ENCODE measurements around the gene PRR20B. TPM values are rescaled to one million over a fixed set of nuclear protein-coding genes. Genes with fewer than 3 reads are reported as not detected.
A peak's percentile ranks its signal among the peaks of the same experiment; 100 is the strongest.
"Not testable (repeated sequence)": the region's sequence is repeated elsewhere in the genome, so short reads cannot be mapped to it uniquely, and the experiment has no call there.

The PRR20B gene
- not detected for polyA plus RNA-seq (2013, experiment 1 of 2)
- not detected for polyA plus RNA-seq (2013, experiment 2 of 2)

- not testable (repeated sequence) for H2BK5ac ChIP-seq (ENCODE audit: low read length); H3K4me3 ChIP-seq (ENCODE audit: low read length); H3K18ac ChIP-seq (ENCODE audit: low read length); H3K36me3 ChIP-seq (ENCODE audit: control insufficient read depth, insufficient read depth, low read length); H4K8ac ChIP-seq (ENCODE audit: low read depth, low read length); H3K4ac ChIP-seq (ENCODE audit: low read depth, low read length); H3K4me2 ChIP-seq (ENCODE audit: low read length); H2AK5ac ChIP-seq (ENCODE audit: low read length); H3K4me1 ChIP-seq (ENCODE audit: control insufficient read depth, low read depth, low read length); H3K79me2 ChIP-seq (ENCODE audit: control insufficient read depth, insufficient read depth, low read length); H2BK15ac ChIP-seq (replicated peaks; ENCODE audit: low read depth); H2BK120ac ChIP-seq (ENCODE audit: low read depth, low read length); H3K56ac ChIP-seq (ENCODE audit: low read length); DNase-seq; H3K79me1 ChIP-seq (ENCODE audit: low read length); H4K5ac ChIP-seq (ENCODE audit: low read length); H3K23ac ChIP-seq (ENCODE audit: low read length); H3K27me3 ChIP-seq (ENCODE audit: insufficient read depth, low read length, poor library complexity); H3K9ac ChIP-seq (ENCODE audit: low read length); H3K27ac ChIP-seq (ENCODE audit: low read depth, low read length)
- WGBS (ENCODE audit: extremely low coverage, insufficient coverage, low lambda C conversion rate): no CpG with 5 or more reads among the region's 22 CpGs
Observed at GRCh38 chr13:57147188-57147587, at the start of gene PRR20B. TSS of gene PRR20B (plus strand) at chr13:57147488. CDS start at chr13:57147875, 387 bp downstream.

GRCh38 chr13:57114945-57115344 lies 32.3 kb upstream of the PRR20B start:
- Histone ChIP-seq H3K79me2 (ENCODE audit: control insufficient read depth, insufficient read depth, low read length) (no peaks in the 10 kb centered on the region), H3K4me1 (ENCODE audit: control insufficient read depth, low read depth, low read length) (no peaks in the 10 kb centered on the region), H3K4ac (ENCODE audit: low read depth, low read length) (no peak overlapping the region)

GRCh38 chr13:57123681-57124080 lies 23.6 kb upstream of the PRR20B start:
- Histone ChIP-seq H3K4me2 (ENCODE audit: low read length) (no peak overlapping the region), H2AK5ac (ENCODE audit: low read length) (no peak overlapping the region), H2BK15ac (replicated peaks; ENCODE audit: low read depth) (no peak overlapping the region), H2BK120ac (ENCODE audit: low read depth, low read length) (no peak overlapping the region), H4K8ac (ENCODE audit: low read depth, low read length) (no peak overlapping the region), H3K36me3 (ENCODE audit: control insufficient read depth, insufficient read depth, low read length) (no peaks in the 10 kb centered on the region), H3K79me2 (ENCODE audit: control insufficient read depth, insufficient read depth, low read length) (no peaks in the 10 kb centered on the region), H3K4me3 (ENCODE audit: low read length) (no peak overlapping the region), H3K27me3 (ENCODE audit: insufficient read depth, low read length, poor library complexity) (no peaks in the 10 kb centered on the region), H4K5ac (ENCODE audit: low read length) (no peak overlapping the region), H3K9ac (ENCODE audit: low read length) (no peak overlapping the region), H3K4ac (ENCODE audit: low read depth, low read length) (no peak overlapping the region), H3K18ac (ENCODE audit: low read length) (no peak overlapping the region), H3K56ac (ENCODE audit: low read length) (no peak overlapping the region), H3K79me1 (ENCODE audit: low read length) (no peaks in the 10 kb centered on the region), H3K23ac (ENCODE audit: low read length) (no peak overlapping the region), H2BK5ac (ENCODE audit: low read length) (no peak overlapping the region), H3K4me1 (ENCODE audit: control insufficient read depth, low read depth, low read length) (no peaks in the 10 kb centered on the region), H3K27ac (ENCODE audit: low read depth, low read length) (no peak overlapping the region)
- DNase-seq: no peak
- no CpG with 5 or more reads among the region's 1 CpG for WGBS (ENCODE audit: extremely low coverage, insufficient coverage, low lambda C conversion rate)

More at GRCh38 chr13:57114945-57115344, 32.3 kb upstream of the PRR20B start:
- Histone ChIP-seq H3K4me3 (ENCODE audit: low read length) (no peak overlapping the region), H3K9ac (ENCODE audit: low read length) (no peak overlapping the region), H3K27me3 (ENCODE audit: insufficient read depth, low read length, poor library complexity) (no peaks in the 10 kb centered on the region), H3K4me2 (ENCODE audit: low read length) (no peak overlapping the region), H3K27ac (ENCODE audit: low read depth, low read length) (no peak overlapping the region), H3K79me1 (ENCODE audit: low read length) (no peaks in the 10 kb centered on the region), H2AK5ac (ENCODE audit: low read length) (no peak overlapping the region), H2BK15ac (replicated peaks; ENCODE audit: low read depth) (no peak overlapping the region), H4K8ac (ENCODE audit: low read depth, low read length) (no peak overlapping the region), H3K18ac (ENCODE audit: low read length) (no peak overlapping the region), H3K56ac (ENCODE audit: low read length) (no peak overlapping the region), H2BK5ac (ENCODE audit: low read length) (no peak overlapping the region), H2BK120ac (ENCODE audit: low read depth, low read length) (no peak overlapping the region), H3K23ac (ENCODE audit: low read length) (no peak overlapping the region), H4K5ac (ENCODE audit: low read length) (no peak overlapping the region), H3K36me3 (ENCODE audit: control insufficient read depth, insufficient read depth, low read length) (no peaks in the 10 kb centered on the region)
- no peak for DNase-seq
- WGBS (ENCODE audit: extremely low coverage, insufficient coverage, low lambda C conversion rate): no CpG with 5 or more reads among the region's 4 CpGs

GRCh38 chr13:57128909-57129308 lies 18.4 kb upstream of the PRR20B start:
- no peak overlapping the region for H2AK5ac ChIP-seq (ENCODE audit: low read length)
- no peaks in the 10 kb centered on the region for H3K79me2 ChIP-seq (ENCODE audit: control insufficient read depth, insufficient read depth, low read length)
- no peak overlapping the region for H3K56ac ChIP-seq (ENCODE audit: low read length)
- no peak overlapping the region for H4K5ac ChIP-seq (ENCODE audit: low read length)
- DNase-seq: peak; percentile 41
- no peak overlapping the region for H3K4me3 ChIP-seq (ENCODE audit: low read length)
- H4K8ac ChIP-seq (ENCODE audit: low read depth, low read length): no peak overlapping the region
- no peak overlapping the region for H3K9ac ChIP-seq (ENCODE audit: low read length)
- no peaks in the 10 kb centered on the region for H3K4me1 ChIP-seq (ENCODE audit: control insufficient read depth, low read depth, low read length)
- no peak overlapping the region for H3K27ac ChIP-seq (ENCODE audit: low read depth, low read length)
- no peak overlapping the region for H2BK15ac ChIP-seq (replicated peaks; ENCODE audit: low read depth)
- no peaks in the 10 kb centered on the region for H3K79me1 ChIP-seq (ENCODE audit: low read length)
- WGBS (ENCODE audit: extremely low coverage, insufficient coverage, low lambda C conversion rate): no CpG with 5 or more reads among the region's 6 CpGs
- no peak overlapping the region for H3K23ac ChIP-seq (ENCODE audit: low read length)
- H3K18ac ChIP-seq (ENCODE audit: low read length): no peak overlapping the region
- no peak overlapping the region for H2BK5ac ChIP-seq (ENCODE audit: low read length)
- H2BK120ac ChIP-seq (ENCODE audit: low read depth, low read length): no peak overlapping the region
- H3K4me2 ChIP-seq (ENCODE audit: low read length): no peak overlapping the region
- no peak overlapping the region for H3K4ac ChIP-seq (ENCODE audit: low read depth, low read length)
- H3K27me3 ChIP-seq (ENCODE audit: insufficient read depth, low read length, poor library complexity): no peaks in the 10 kb centered on the region
- H3K36me3 ChIP-seq (ENCODE audit: control insufficient read depth, insufficient read depth, low read length): no peaks in the 10 kb centered on the region

- Histone ChIP-seq H3K4ac (ENCODE audit: low read depth, low read length) (no peak overlapping the region), H4K8ac (ENCODE audit: low read depth, low read length) (no peak overlapping the region), H2BK15ac (replicated peaks; ENCODE audit: low read depth) (no peak overlapping the region), H3K79me2 (ENCODE audit: control insufficient read depth, insufficient read depth, low read length) (no peaks in the 10 kb centered on the region), H3K18ac (ENCODE audit: low read length) (no peak overlapping the region), H2AK5ac (ENCODE audit: low read length) (no peak overlapping the region), H3K23ac (ENCODE audit: low read length) (no peak overlapping the region), H3K27ac (ENCODE audit: low read depth, low read length) (no peak overlapping the region), H3K56ac (ENCODE audit: low read length) (no peak overlapping the region), H3K4me2 (ENCODE audit: low read length) (no peak overlapping the region), H3K27me3 (ENCODE audit: insufficient read depth, low read length, poor library complexity) (no peaks in the 10 kb centered on the region), H3K79me1 (ENCODE audit: low read length) (no peaks in the 10 kb centered on the region), H3K36me3 (ENCODE audit: control insufficient read depth, insufficient read depth, low read length) (no peaks in the 10 kb centered on the region), H4K5ac (ENCODE audit: low read length) (no peak overlapping the region), H2BK120ac (ENCODE audit: low read depth, low read length) (no peak overlapping the region), H3K4me3 (ENCODE audit: low read length) (no peak overlapping the region), H3K9ac (ENCODE audit: low read length) (no peak overlapping the region), H3K4me1 (ENCODE audit: control insufficient read depth, low read depth, low read length) (no peaks in the 10 kb centered on the region), H2BK5ac (ENCODE audit: low read length) (no peak overlapping the region)
- no peak for DNase-seq
- WGBS (ENCODE audit: extremely low coverage, insufficient coverage, low lambda C conversion rate): no CpG with 5 or more reads among the region's 2 CpGs
Observed at GRCh38 chr13:57136093-57136492, 11.2 kb upstream of the PRR20B start.

GRCh38 chr13:57137585-57137984 lies 9.7 kb upstream of the PRR20B start:
- Histone ChIP-seq H3K4ac (ENCODE audit: low read depth, low read length) (no peak overlapping the region), H3K79me1 (ENCODE audit: low read length) (no peaks in the 10 kb centered on the region), H3K4me2 (ENCODE audit: low read length) (no peak overlapping the region), H2BK5ac (ENCODE audit: low read length) (no peak overlapping the region), H4K8ac (ENCODE audit: low read depth, low read length) (no peak overlapping the region), H3K4me3 (ENCODE audit: low read length) (no peak overlapping the region), H3K9ac (ENCODE audit: low read length) (no peak overlapping the region), H3K79me2 (ENCODE audit: control insufficient read depth, insufficient read depth, low read length) (no peaks in the 10 kb centered on the region), H2AK5ac (ENCODE audit: low read length) (no peak overlapping the region), H3K23ac (ENCODE audit: low read length) (no peak overlapping the region), H3K27me3 (ENCODE audit: insufficient read depth, low read length, poor library complexity) (no peaks in the 10 kb centered on the region), H2BK120ac (ENCODE audit: low read depth, low read length) (no peak overlapping the region), H3K36me3 (ENCODE audit: control insufficient read depth, insufficient read depth, low read length) (no peaks in the 10 kb centered on the region), H3K4me1 (ENCODE audit: control insufficient read depth, low read depth, low read length) (no peaks in the 10 kb centered on the region), H3K56ac (ENCODE audit: low read length) (no peak overlapping the region), H2BK15ac (replicated peaks; ENCODE audit: low read depth) (no peak overlapping the region), H4K5ac (ENCODE audit: low read length) (no peak overlapping the region), H3K27ac (ENCODE audit: low read depth, low read length) (no peak overlapping the region), H3K18ac (ENCODE audit: low read length) (no peak overlapping the region)
- no peak for DNase-seq
- no CpG with 5 or more reads among the region's 4 CpGs for WGBS (ENCODE audit: extremely low coverage, insufficient coverage, low lambda C conversion rate)

Data from mesendoderm (in vitro differentiated cells).